ENCODE results near the gene ASTN2.

ASTN2 gene

DNA sequence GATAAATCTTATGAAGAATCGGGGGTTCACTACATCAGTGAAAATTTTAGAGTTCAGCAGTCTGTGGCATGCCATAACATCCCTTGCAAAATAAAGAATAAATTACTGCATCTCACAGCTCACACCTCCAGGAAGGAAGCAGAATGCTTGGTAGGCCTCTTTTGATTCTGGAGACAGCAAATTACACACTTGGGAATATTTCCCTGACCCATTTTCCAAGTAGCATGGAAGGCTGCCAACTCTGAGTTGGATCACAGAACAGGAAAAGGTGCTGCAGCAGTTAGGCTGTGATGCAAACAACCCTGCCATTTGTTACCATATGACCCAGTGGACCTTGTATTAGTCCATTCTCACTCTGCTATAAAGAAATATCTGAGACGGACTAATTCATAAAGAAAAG is 293.5 kb downstream of the ASTN2 start:
- no peaks in the 10 kb centered on the region for H3K79me2 ChIP-seq (ENCODE audit: insufficient read depth, low read length)
- H3K9ac ChIP-seq (ENCODE audit: low read depth, low read length): no peak overlapping the region
- H3K4me2 ChIP-seq (ENCODE audit: insufficient read depth, low read length): no peak overlapping the region
- TF ChIP-seq, protein P1, sequence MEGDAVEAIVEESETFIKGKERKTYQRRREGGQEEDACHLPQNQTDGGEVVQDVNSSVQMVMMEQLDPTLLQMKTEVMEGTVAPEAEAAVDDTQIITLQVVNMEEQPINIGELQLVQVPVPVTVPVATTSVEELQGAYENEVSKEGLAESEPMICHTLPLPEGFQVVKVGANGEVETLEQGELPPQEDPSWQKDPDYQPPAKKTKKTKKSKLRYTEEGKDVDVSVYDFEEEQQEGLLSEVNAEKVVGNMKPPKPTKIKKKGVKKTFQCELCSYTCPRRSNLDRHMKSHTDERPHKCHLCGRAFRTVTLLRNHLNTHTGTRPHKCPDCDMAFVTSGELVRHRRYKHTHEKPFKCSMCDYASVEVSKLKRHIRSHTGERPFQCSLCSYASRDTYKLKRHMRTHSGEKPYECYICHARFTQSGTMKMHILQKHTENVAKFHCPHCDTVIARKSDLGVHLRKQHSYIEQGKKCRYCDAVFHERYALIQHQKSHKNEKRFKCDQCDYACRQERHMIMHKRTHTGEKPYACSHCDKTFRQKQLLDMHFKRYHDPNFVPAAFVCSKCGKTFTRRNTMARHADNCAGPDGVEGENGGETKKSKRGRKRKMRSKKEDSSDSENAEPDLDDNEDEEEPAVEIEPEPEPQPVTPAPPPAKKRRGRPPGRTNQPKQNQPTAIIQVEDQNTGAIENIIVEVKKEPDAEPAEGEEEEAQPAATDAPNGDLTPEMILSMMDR (IDR thresholded peaks at IDR 0.05; ENCODE audit: borderline replicate concordance, extremely low read depth, low read length, poor library complexity, severe bottlenecking): no peak
- no peak for TF ChIP-seq EZH2 (IDR thresholded peaks at IDR 0.05; ENCODE audit: borderline replicate concordance, low read depth, low read length, severe bottlenecking)
- ATAC-seq (ENCODE audit: insufficient read depth, low read depth) (no peak), DNase-seq (no peak)
- no peak overlapping the region for H3K4me3 ChIP-seq (ENCODE audit: low read depth in 1 of 2, low read length in 2 of 2)
- H3K27ac ChIP-seq (ENCODE audit: low read length): no peak overlapping the region
- H3K36me3 ChIP-seq (ENCODE audit: insufficient read depth, low read length): no peaks in the 10 kb centered on the region
- no peaks in the 10 kb centered on the region for H3K27me3 ChIP-seq (ENCODE audit: insufficient read depth, low read length, poor library complexity)
- H2AFZ ChIP-seq (ENCODE audit: low read depth, low read length): no peak overlapping the region
- H3K9me3 ChIP-seq (ENCODE audit: insufficient read depth, low read length, severe bottlenecking): no peaks in the 10 kb centered on the region
- no peaks in the 10 kb centered on the region for H4K20me1 ChIP-seq (ENCODE audit: insufficient read depth, low read length)
- no peaks in the 10 kb centered on the region for H3K4me1 ChIP-seq (ENCODE audit: insufficient read depth, low read length)

GRCh38 chr9:117120061-117120460 is 294.8 kb downstream of the ASTN2 start:
- ATAC-seq (ENCODE audit: insufficient read depth, low read depth) (no peak), DNase-seq (no peak)
- no peak overlapping the region for H3K9ac ChIP-seq (ENCODE audit: low read depth, low read length)
- no peak overlapping the region for H3K4me2 ChIP-seq (ENCODE audit: insufficient read depth, low read length)
- no peak overlapping the region for H2AFZ ChIP-seq (ENCODE audit: low read depth, low read length)
- no peaks in the 10 kb centered on the region for H3K36me3 ChIP-seq (ENCODE audit: insufficient read depth, low read length)
- H3K4me1 ChIP-seq (ENCODE audit: insufficient read depth, low read length): no peaks in the 10 kb centered on the region
- no peak overlapping the region for H3K27ac ChIP-seq (ENCODE audit: low read length)
- H3K4me3 ChIP-seq (ENCODE audit: low read depth in 1 of 2, low read length in 2 of 2): no peak overlapping the region
- H3K27me3 ChIP-seq (ENCODE audit: insufficient read depth, low read length, poor library complexity): no peaks in the 10 kb centered on the region
- H3K9me3 ChIP-seq (ENCODE audit: insufficient read depth, low read length, severe bottlenecking): no peaks in the 10 kb centered on the region
- no peaks in the 10 kb centered on the region for H3K79me2 ChIP-seq (ENCODE audit: insufficient read depth, low read length)
- TF ChIP-seq EZH2 (IDR thresholded peaks at IDR 0.05; ENCODE audit: borderline replicate concordance, low read depth, low read length, severe bottlenecking): no peak
- TF ChIP-seq, protein P1 (IDR thresholded peaks at IDR 0.05; ENCODE audit: borderline replicate concordance, extremely low read depth, low read length, poor library complexity, severe bottlenecking): no peak
- no peaks in the 10 kb centered on the region for H4K20me1 ChIP-seq (ENCODE audit: insufficient read depth, low read length)

- no peaks in the 10 kb centered on the region for H3K4me1 ChIP-seq (ENCODE audit: insufficient read depth, low read length)
- no peaks in the 10 kb centered on the region for H3K27me3 ChIP-seq (ENCODE audit: insufficient read depth, low read length, poor library complexity)
- H3K9me3 ChIP-seq (ENCODE audit: insufficient read depth, low read length, severe bottlenecking): no peaks in the 10 kb centered on the region
- H2AFZ ChIP-seq (ENCODE audit: low read depth, low read length): no peak overlapping the region
- no peak overlapping the region for H3K9ac ChIP-seq (ENCODE audit: low read depth, low read length)
- no peaks in the 10 kb centered on the region for H3K79me2 ChIP-seq (ENCODE audit: insufficient read depth, low read length)
- DNase-seq: no peak
- H3K36me3 ChIP-seq (ENCODE audit: insufficient read depth, low read length): no peaks in the 10 kb centered on the region
- TF ChIP-seq, protein P1 (IDR thresholded peaks at IDR 0.05; ENCODE audit: borderline replicate concordance, extremely low read depth, low read length, poor library complexity, severe bottlenecking): no peak
- no peak for TF ChIP-seq EZH2 (IDR thresholded peaks at IDR 0.05; ENCODE audit: borderline replicate concordance, low read depth, low read length, severe bottlenecking)
- no peak overlapping the region for H3K4me2 ChIP-seq (ENCODE audit: insufficient read depth, low read length)
- H4K20me1 ChIP-seq (ENCODE audit: insufficient read depth, low read length): no peaks in the 10 kb centered on the region
- no peak overlapping the region for H3K4me3 ChIP-seq (ENCODE audit: low read depth in 1 of 2, low read length in 2 of 2)
- no peak for ATAC-seq (ENCODE audit: insufficient read depth, low read depth)
- no peak overlapping the region for H3K27ac ChIP-seq (ENCODE audit: low read length)
Observed at GRCh38 chr9:117116084-117116483, 298.8 kb downstream of the ASTN2 start.

DNA sequence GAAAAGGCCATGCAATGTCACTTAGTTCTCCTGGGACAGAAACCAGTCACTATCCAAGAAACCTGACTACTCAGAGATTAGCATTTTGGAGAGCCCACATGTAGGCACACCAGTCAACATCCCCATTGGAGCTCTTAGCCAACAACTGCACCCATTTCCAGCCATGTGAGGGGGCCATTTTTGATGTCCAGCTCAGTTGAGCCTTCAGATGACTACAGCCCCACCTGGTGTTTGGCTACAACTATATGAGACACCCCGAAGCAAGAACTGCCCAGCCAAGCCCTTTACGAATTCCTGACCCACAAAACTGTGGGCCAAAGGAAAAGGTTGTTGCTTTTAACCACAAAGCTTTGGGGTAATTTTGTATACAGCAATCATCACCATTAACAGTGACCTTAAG is 300.1 kb downstream of the ASTN2 start:
- Histone ChIP-seq H3K79me2 (ENCODE audit: insufficient read depth, low read length) (no peaks in the 10 kb centered on the region), H3K9ac (ENCODE audit: low read depth, low read length) (no peak overlapping the region), H3K4me2 (ENCODE audit: insufficient read depth, low read length) (no peak overlapping the region), H3K36me3 (ENCODE audit: insufficient read depth, low read length) (no peaks in the 10 kb centered on the region), H3K27ac (ENCODE audit: low read length) (no peak overlapping the region), H2AFZ (ENCODE audit: low read depth, low read length) (no peak overlapping the region), H3K27me3 (ENCODE audit: insufficient read depth, low read length, poor library complexity) (no peaks in the 10 kb centered on the region), H3K9me3 (ENCODE audit: insufficient read depth, low read length, severe bottlenecking) (no peaks in the 10 kb centered on the region), H3K4me3 (ENCODE audit: low read depth in 1 of 2, low read length in 2 of 2) (no peak overlapping the region), H3K4me1 (ENCODE audit: insufficient read depth, low read length) (no peaks in the 10 kb centered on the region), H4K20me1 (ENCODE audit: insufficient read depth, low read length) (no peaks in the 10 kb centered on the region)
- DNase-seq: no peak
- no peak for ATAC-seq (ENCODE audit: insufficient read depth, low read depth)
- TF ChIP-seq, protein P1 (IDR thresholded peaks at IDR 0.05; ENCODE audit: borderline replicate concordance, extremely low read depth, low read length, poor library complexity, severe bottlenecking): no peak
- no peak for TF ChIP-seq EZH2 (IDR thresholded peaks at IDR 0.05; ENCODE audit: borderline replicate concordance, low read depth, low read length, severe bottlenecking)

Data from DND-41 (cell line).